Bronchus fibroblast of lung (primary cell): ENCODE results near the gene OR10H5. TPM values are rescaled to one million over a fixed set of nuclear protein-coding genes. Genes with fewer than 3 reads are reported as not detected.

Source experiments
- total RNA-seq: library from RNA; depleted of rRNA; stranded (reverse); fragments of >200 nt; gene quantifications from 2 replicates; pipeline ENCODE4 v1.2.3, GENCODE V29; 2015

OR10H5 gene
- not detected in 2 replicates for total RNA-seq

DNA sequence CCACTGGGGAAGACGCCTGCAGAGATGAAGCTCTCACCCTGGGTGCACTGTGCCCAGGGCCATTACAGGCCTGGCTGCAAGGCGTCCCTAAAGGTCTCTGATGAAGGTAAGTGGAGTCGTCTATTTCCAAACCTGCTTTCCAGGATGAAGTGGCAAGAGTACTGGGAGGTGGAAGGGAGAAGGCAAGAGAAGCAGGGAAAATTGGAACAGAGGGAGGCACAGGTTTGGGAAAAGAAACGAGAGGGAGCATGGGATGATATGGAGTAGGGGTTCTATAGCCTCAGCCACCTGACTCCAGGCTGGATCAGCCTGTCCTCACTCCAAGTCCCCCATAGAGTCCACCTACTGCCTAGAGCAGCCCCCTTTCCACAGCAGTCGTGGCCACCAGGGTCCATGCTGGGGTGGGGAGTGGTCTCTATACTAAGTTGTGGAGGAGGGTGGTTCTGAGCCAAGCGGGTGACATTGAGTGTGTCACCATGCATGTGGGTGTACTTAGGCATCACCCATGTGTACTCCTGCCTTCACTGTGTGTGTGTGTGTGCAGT is at the start of gene OR10H5:
TSS of gene OR10H5 (plus strand) at position 51 of the 545 bp plus-strand sequence. CDS start 6,388 bp downstream, outside the sequence.

GRCh38 chr19:15737722-15738121 is 49.7 kb upstream of the OR10H5 start, which contains the start of gene OR10H3:
OR10H3 (plus strand) TSS chr19:15737985; CDS start chr19:15741393, 3,408 bp downstream.

DNA sequence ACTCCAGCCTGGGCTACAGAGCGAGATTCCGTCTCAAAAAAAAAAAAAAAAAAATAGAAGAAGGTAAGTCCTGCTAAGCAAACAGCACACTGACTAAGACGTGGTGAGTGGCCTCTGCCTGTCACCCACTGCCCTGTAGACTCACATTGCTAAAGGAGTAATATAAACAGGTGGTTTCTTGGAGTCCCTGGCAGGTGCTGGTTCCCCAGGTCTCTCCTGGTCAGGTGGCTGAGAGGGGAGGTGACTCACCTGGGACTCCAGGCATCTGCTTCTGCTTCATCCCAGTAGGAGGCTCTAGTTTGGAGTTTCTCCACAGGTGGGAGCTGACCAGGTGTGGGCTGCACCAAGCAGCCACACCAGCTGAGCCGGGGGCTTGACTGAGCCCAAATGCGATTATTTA is 27.8 kb downstream of the OR10H5 start, which contains the start of gene OR10H1:
TSS of gene OR10H1 (minus strand) at position 359 of the 400 bp plus-strand sequence. CDS start 7,627 bp downstream, outside the sequence.

Other genes starting within 250 kb of the OR10H5 start
- not detected in 2 replicates for gene CYP4F8, start 172.4 kb upstream of the OR10H5 start, total RNA-seq
- not detected in 2 replicates for gene CYP4F3, start 146.8 kb upstream of the OR10H5 start, total RNA-seq
- not detected in 2 replicates for gene CYP4F12, start 114.6 kb upstream of the OR10H5 start, total RNA-seq
- not detected in 2 replicates for gene OR10H2, start 59.6 kb upstream of the OR10H5 start, total RNA-seq
- not detected in 2 replicates for gene OR10H3, start 49.7 kb upstream of the OR10H5 start, total RNA-seq
- gene OR10H1, start 28.0 kb downstream of the OR10H5 start, total RNA-seq: not detected in 2 replicates
- not detected in 2 replicates for gene CYP4F2, start 110.4 kb downstream of the OR10H5 start, total RNA-seq
- gene CYP4F11, start 146.9 kb downstream of the OR10H5 start, total RNA-seq: not detected in 2 replicates
- not detected in 2 replicates for gene OR10H4, start 161.3 kb downstream of the OR10H5 start, total RNA-seq